GM12875 (cell line): Measurements from ENCODE around the gene FTCD.

Source experiments
- H3K4me3 ChIP-seq: one replicate; pipeline ENCODE4 v1.5.1; 2011; ENCODE audit warnings: low read depth, low read length, control low read depth
- TF ChIP-seq, protein P1 (sequence below): IDR thresholded peaks from 2 replicates; pipeline ENCODE4 v1.5.1; 2011; ENCODE audit warnings: low read depth, mild to moderate bottlenecking, control low read depth, inconsistent platforms, low read length, moderate library complexity, borderline replicate concordance; ENCODE audit not compliant: insufficient read depth

Gene FTCD

DNA sequence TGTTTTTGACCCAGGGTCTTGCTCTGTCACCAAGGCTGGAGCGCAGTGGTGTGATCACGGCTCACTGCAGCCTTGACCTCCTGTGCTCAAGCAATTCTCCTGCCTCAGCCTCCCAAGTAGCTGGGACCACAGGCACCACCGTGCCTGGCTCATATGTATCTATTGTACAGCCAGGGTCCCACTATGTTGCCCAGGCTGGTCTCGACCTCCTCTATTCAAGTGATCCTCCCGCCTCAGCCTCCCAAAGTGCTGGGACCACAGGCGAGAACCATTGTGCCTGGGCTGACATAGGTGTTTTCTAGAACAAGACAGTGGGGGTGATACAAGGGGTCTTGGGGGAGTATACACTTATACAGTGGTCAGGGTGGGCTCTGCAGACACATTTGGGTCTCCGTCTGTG is 17.5 kb downstream of the FTCD start:
- TF ChIP-seq, protein P1, sequence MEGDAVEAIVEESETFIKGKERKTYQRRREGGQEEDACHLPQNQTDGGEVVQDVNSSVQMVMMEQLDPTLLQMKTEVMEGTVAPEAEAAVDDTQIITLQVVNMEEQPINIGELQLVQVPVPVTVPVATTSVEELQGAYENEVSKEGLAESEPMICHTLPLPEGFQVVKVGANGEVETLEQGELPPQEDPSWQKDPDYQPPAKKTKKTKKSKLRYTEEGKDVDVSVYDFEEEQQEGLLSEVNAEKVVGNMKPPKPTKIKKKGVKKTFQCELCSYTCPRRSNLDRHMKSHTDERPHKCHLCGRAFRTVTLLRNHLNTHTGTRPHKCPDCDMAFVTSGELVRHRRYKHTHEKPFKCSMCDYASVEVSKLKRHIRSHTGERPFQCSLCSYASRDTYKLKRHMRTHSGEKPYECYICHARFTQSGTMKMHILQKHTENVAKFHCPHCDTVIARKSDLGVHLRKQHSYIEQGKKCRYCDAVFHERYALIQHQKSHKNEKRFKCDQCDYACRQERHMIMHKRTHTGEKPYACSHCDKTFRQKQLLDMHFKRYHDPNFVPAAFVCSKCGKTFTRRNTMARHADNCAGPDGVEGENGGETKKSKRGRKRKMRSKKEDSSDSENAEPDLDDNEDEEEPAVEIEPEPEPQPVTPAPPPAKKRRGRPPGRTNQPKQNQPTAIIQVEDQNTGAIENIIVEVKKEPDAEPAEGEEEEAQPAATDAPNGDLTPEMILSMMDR: no peak
- no peak overlapping the region for H3K4me3 ChIP-seq

DNA sequence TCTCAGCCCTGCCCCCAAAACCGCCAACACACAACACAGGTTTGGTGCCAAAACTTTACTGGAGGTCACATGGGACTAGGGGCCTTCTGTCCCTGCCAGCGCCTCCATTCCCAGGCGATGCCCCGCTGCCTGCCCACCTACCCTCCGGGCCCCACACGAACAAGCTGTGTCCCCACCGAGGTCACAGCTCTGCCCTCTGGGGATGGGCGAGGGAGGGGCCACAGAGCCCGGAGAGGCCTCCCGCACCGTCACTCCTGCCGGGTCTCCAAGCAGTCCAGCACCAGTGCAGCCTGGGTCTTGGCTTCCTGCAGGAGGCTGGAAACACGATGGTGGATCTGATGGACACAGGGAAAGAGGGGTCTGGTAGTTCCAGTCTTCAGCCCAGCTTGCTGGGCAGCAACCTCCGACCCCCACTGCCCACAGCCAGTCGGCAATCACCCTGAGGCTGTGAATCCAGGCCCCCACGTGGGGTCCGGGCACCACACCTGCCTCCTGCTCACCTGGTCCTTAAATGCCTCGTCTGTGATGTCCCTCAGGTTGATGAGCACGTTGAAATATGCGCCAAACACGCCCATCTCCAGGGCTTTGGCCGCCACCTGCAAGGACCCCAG is 18.5 kb downstream of the FTCD start:
- H3K4me3 ChIP-seq: no peak overlapping the region
- TF ChIP-seq, protein P1: no peak

DNA sequence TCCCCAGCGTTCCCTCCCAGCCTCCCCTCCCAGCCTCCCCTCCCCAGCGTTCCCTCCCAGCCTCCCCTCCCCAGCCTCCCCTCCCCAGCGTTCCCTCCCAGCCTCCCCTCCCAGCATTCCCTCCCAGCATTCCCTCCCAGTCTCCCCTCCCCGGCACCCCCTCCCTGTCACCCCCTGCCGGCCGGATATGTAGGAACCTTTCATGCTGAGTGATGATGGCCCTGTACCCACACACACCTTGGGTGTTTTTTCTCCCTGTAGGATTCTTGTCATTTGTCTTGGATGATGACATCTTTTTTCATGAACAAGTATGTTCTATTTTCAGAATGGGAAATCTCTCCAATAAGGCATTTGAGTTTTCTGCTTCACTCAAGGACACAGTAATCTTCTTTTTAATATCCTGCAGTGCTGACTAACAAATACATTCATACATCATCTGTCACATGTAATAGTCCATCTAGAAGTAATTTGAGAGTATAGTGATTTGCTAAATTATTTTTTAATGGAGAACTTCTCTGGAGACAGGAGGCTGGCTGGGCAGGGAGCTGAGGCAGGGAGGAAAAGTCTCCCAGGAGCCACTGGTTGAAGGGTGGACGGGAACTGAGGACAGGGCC is 19.5 kb downstream of the FTCD start:
- TF ChIP-seq, protein P1: no peak
- H3K4me3 ChIP-seq: no peak overlapping the region

DNA sequence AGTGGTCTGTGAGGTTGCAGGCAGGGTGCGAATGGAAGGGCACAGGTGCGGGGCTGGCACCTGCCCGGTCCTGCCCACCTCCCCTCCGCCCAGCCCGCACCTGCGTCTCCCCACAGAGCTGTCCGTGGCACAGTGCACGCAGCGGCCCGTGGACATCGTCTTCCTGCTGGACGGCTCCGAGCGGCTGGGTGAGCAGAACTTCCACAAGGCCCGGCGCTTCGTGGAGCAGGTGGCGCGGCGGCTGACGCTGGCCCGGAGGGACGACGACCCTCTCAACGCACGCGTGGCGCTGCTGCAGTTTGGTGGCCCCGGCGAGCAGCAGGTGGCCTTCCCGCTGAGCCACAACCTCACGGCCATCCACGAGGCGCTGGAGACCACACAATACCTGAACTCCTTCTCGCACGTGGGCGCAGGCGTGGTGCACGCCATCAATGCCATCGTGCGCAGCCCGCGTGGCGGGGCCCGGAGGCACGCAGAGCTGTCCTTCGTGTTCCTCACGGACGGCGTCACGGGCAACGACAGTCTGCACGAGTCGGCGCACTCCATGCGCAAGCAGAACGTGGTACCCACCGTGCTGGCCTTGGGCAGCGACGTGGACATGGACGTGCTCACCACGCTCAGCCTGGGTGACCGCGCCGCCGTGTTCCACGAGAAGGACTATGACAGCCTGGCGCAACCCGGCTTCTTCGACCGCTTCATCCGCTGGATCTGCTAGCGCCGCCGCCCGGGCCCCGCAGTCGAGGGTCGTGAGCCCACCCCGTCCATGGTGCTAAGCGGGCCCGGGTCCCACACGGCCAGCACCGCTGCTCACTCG is 23.3 kb downstream of the FTCD start:
- H3K4me3 ChIP-seq: no peak overlapping the region
- TF ChIP-seq, protein P1: no peak

DNA sequence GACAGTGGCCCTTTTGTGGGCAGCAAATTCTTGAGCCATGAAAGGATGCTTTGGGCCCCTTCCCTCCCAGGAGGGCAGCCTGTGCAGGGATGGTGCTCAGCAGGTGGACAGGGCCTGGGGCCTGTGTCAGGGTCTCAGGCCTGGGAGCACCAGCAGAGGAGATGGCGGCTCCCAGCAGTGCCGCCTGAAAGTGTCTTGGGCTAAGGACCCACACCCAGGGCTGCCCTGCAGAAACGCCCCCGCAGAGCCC is 23.9 kb downstream of the FTCD start:
- no peak overlapping the region for H3K4me3 ChIP-seq
- TF ChIP-seq, protein P1: no peak

DNA sequence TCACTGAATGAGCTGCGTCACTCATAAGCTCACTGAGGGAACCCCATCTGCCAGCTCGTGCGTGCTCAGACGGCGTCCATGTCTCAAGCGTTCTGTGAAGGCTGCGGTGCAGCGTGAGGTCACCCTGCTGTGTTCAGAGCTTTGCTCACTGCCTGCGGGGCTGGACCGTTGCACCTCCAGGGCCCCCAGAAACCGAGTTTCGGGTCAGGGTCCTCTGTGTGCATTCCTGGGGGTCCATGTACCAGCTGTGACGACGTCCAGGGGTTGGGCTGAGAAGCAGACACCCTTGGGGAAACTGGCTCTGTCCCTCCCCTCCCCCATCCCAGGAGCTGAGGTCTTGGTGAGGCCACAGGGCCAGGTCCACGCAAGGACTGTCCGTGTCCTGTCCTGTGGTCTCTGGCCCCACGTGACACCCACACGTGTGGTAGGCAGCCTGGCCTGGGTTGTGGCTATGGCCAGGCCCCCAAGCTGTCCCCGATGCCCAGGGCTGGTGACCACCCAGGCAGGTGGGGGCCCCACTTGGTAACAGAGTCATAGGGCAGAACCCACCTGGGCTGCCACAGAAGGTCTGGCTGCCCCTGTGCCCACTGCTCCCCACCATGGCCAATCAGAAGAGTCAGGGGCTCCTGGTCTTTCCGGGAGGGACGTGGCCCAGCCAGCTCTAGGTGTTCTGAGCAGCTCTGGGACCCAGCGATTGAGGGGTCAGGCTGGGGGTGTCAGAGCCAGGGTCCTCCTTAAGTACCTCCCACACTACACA is 24.4 kb downstream of the FTCD start:
- no peak overlapping the region for H3K4me3 ChIP-seq
- TF ChIP-seq, protein P1: no peak
